B cell (primary cell): Measurements from ENCODE around the gene GMPR2. TPM values are rescaled to one million over a fixed set of nuclear protein-coding genes. Genes with fewer than 3 reads are reported as not detected.

ENCODE experiments used
- ATAC-seq: fragments of 200-7000 bp; cut with Tn5 transposase; one replicate; pipeline ENCODE4 v1.10.0; 2021; ENCODE audit warnings: low read depth, mild to moderate bottlenecking, moderate number of reproducible peaks, moderate library complexity
- CTCF ChIA-PET: fragments of 350-600 bp; sonication (Branson Sonifier 250); formaldehyde crosslinking; loops from one replicate; lab custom pipeline; 2021; ENCODE audit warnings: antibody characterized with exemption, inconsistent platforms; lab: Charles Lee
- POLR2A ChIA-PET: fragments of 350-600 bp; sonication (Branson Sonifier 250); formaldehyde crosslinking; loops from one replicate; lab custom pipeline; 2021; ENCODE audit warnings: antibody characterized with exemption; lab: Charles Lee
- DNase-seq: peaks from one replicate; pipeline ENCODE4 v3.0.0; 2013
- H2AFZ ChIP-seq: 2 replicates; pipeline ENCODE4 v1.6.1; 2012; ENCODE audit warnings: mild to moderate bottlenecking, low read depth, low read length; ENCODE audit not compliant: insufficient read depth, poor library complexity, severe bottlenecking
- H3K27ac ChIP-seq, 2 donors: 1 replicate in 1 of 2; 2 replicates in 1 of 2; pipeline ENCODE4 v1.5.1; 2012 to 2013; ENCODE audit warnings: low read length in 2 of 2, mild to moderate bottlenecking in 2 of 2, moderate library complexity in 1 of 2
- H3K27me3 ChIP-seq, 4 experiments: fragments of 200-600 bp in 1 of 4; sonication (generic) in 1 of 4; replicated peaks in 1 of 4; 1 replicate in 2 of 4; 2 replicates in 2 of 4; pipeline versions ENCODE4 v1.6.1 to v1.7.0; 2013 to 2016; ENCODE audit warnings: low read length in 3 of 4, mild to moderate bottlenecking in 2 of 4, mixed read lengths in 1 of 4, moderate library complexity in 1 of 4; ENCODE audit not compliant: insufficient read depth in 4 of 4, control insufficient read depth in 3 of 4; ENCODE audit errors: control extremely low read depth in 1 of 4
- H3K36me3 ChIP-seq, 2 experiments: replicated peaks in 1 of 2; 1 replicate in 1 of 2; 2 replicates in 1 of 2; pipeline versions ENCODE4 v1.6.1 to v1.7.1; 2013; ENCODE audit warnings: low read length in 1 of 2; ENCODE audit not compliant: insufficient read depth in 2 of 2, control insufficient read depth in 1 of 2; ENCODE audit errors: control extremely low read depth in 1 of 2, extremely low read depth in 1 of 2
- H3K4me1 ChIP-seq, 2 donors: fragments of 200-600 bp in 1 of 2; sonication (generic) in 1 of 2; 1 replicate in 1 of 2; 2 replicates in 1 of 2; pipeline versions ENCODE4 v1.5.1 to v1.6.1; 2013 to 2017; ENCODE audit warnings: low read length in 2 of 2; ENCODE audit not compliant: control insufficient read depth in 2 of 2, insufficient read depth in 2 of 2
- H3K4me2 ChIP-seq: replicated peaks from 2 replicates; pipeline ENCODE3; 2012; ENCODE audit warnings: mild to moderate bottlenecking, low read depth, low read length; ENCODE audit not compliant: poor library complexity, severe bottlenecking
- H3K4me3 ChIP-seq, 5 experiments: fragments of 200-600 bp in 1 of 5; sonication (generic) in 1 of 5; 1 replicate in 3 of 5; 2 replicates in 2 of 5; pipeline versions ENCODE4 v1.5.1 to v1.7.0; 2011 to 2016; ENCODE audit warnings: low read length in 4 of 5, mild to moderate bottlenecking in 4 of 5, low read depth in 2 of 5, control low read depth in 1 of 5, moderate library complexity in 1 of 5; ENCODE audit not compliant: insufficient read depth in 1 of 5; ENCODE audit errors: control extremely low read depth in 1 of 5, extremely low read depth in 1 of 5
- H3K79me2 ChIP-seq: fragments of 200-600 bp; sonication (generic); one replicate; pipeline ENCODE4 v1.6.0; 2016; ENCODE audit warnings: low read length; ENCODE audit not compliant: control insufficient read depth, insufficient read depth
- H3K9ac ChIP-seq: fragments of 200-600 bp; sonication (generic); 2 replicates; pipeline ENCODE4 v1.6.1; 2017; ENCODE audit warnings: mild to moderate bottlenecking, low read length, moderate library complexity
- H3K9me3 ChIP-seq, 3 donors: one replicate each; pipeline versions ENCODE4 v1.6.1 to v1.7.1; 2013; ENCODE audit warnings: low read length in 2 of 3; ENCODE audit not compliant: control insufficient read depth in 2 of 3, insufficient read depth in 1 of 3; ENCODE audit errors: control extremely low read depth in 1 of 3
- H4K20me1 ChIP-seq: 2 replicates; pipeline ENCODE4 v1.6.0; 2012; ENCODE audit warnings: mild to moderate bottlenecking, low read length; ENCODE audit not compliant: insufficient read depth, control insufficient read depth, poor library complexity, severe bottlenecking
- H3K27ac Mint-ChIP-seq: one replicate; pipeline ENCODE4 v1.8.0; 2021; ENCODE audit warnings: mixed read lengths
- H3K27me3 Mint-ChIP-seq: one replicate; pipeline ENCODE4 v1.8.0; 2021; ENCODE audit warnings: mixed read lengths
- H3K4me1 Mint-ChIP-seq: one replicate; pipeline ENCODE4 v1.8.0; 2021; ENCODE audit warnings: mixed read lengths
- H3K4me3 Mint-ChIP-seq: one replicate; pipeline ENCODE4 v1.8.0; 2021; ENCODE audit warnings: mixed read lengths
- H3K9me3 Mint-ChIP-seq: one replicate; pipeline ENCODE4 v1.8.0; 2022; ENCODE audit warnings: mixed read lengths; ENCODE audit not compliant: insufficient read depth
- CTCF ChIP-seq: fragments of 200-600 bp; IDR thresholded peaks from one replicate; pipeline ENCODE4 v1.8.0; 2022; ENCODE audit warnings: antibody characterized with exemption, mild to moderate bottlenecking
- EZH2 ChIP-seq: IDR thresholded peaks from 2 replicates; pipeline ENCODE4 v1.6.1; 2012; ENCODE audit warnings: borderline replicate concordance, low read depth, mild to moderate bottlenecking, moderate library complexity, low read length; ENCODE audit not compliant: insufficient read depth, poor library complexity, severe bottlenecking
- WGBS: methylation state at CpG from one replicate; pipeline ENCODE4 v1.1.5; 2013; ENCODE audit warnings: missing lambda C conversion rate; ENCODE audit not compliant: insufficient coverage; 5-methylcytosine and 5-hydroxymethylcytosine counted together
- intact Hi-C: fragments of 100-400 bp; cut with micrococcal nuclease; formaldehyde crosslinking; loops from one replicate; pipeline ENCODE4 v1.10.0; 2022
- polyA plus RNA-seq: library from polyadenylated mRNA; depleted of rRNA; stranded (reverse); fragments of >200 nt; gene quantifications from 2 replicates; pipeline ENCODE4 v1.2.3, GENCODE V29; 2012
- total RNA-seq, 2 donors: library from RNA; stranded (reverse); fragments of 120-200 nt in 1 of 2; gene quantifications; 1 replicate in 1 of 2; 2 replicates in 1 of 2; pipeline versions ENCODE4 v1.2.3 to v1.2.4, GENCODE V29; 2013 to 2022

The GMPR2 gene
- total and polyA plus RNA-seq, 2 donors (not counting 1 experiment from before 2014, with no cell fraction given) = 39.7 to 58.7 TPM

DNA sequence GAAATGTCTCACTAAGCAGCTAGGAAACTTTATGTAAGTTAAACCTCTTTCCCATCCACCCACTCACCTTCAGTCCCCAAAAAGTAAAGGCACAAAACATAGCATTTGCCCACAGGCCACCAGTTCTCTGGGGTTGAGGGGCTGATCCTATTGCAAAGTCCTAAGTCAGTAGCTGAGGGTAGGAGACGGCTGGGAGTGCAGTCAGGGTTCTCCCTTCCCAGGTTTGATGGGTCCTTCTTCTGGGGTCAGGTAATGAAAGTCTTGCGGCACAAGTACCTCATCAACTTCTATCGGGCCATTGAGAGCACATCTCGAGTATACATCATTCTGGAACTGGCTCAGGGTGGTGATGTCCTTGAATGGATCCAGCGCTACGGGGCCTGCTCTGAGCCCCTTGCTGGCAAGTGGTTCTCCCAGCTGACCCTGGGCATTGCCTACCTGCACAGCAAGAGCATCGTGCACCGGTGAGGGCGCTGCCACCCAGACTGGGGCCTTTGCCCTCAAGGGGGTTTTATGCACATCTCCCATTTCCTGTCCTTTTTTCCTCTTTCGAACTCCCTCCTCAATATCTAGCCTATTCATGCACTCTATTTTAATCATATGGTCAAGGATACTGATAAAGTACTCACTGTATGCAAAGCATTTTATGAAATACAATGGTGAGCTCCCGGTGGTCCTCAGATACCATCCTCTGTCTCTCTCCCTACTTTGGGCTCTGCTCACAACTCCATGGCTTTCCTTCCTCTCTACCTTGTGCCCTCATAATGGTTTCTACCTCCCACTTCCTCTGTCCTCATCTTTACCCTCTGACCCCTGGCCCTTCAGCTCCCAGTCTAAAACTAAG lies 26.2 kb upstream of the GMPR2 start:
- peak overlapping the region; percentile 20 to 48 for H3K27ac ChIP-seq
- ATAC-seq = no peak

More for the DNA sequence above, 26.2 kb upstream of the GMPR2 start:
- ChIA-PET POLR2A (interaction anchor here (1.3 to 1.4 kb wide), 2 partner anchors 10 to 11 kb away, joined by 3 read pairs; partner anchors contain the start of gene TM9SF1), CTCF (interaction anchor here (0.6 to 2.5 kb wide), 4 partner anchors 11 to 116 kb away, joined by 3 to 9 read pairs (median 4); partner anchors contain the start of genes TINF2 and TM9SF1)
- no peak overlapping the region for H3K9ac ChIP-seq
- intact Hi-C loops = no loop called here
- H3K4me1 ChIP-seq = peaks cover 13 to 14% of the 10 kb centered on the region in 2 donors
- TF ChIP-seq EZH2 (no peak), CTCF (no peak)
- H3K4me3 ChIP-seq = no peak overlapping the region
- H2AFZ ChIP-seq = no peak overlapping the region
- H3K36me3 ChIP-seq = peaks cover 4 to 68% of the 10 kb centered on the region in 2 experiments
- Mint-ChIP-seq H3K27me3 (no peaks in the 10 kb centered on the region), H3K9me3 (no peaks in the 10 kb centered on the region), H3K4me3 (peak overlapping the region; percentile 2), H3K4me1 (peaks cover 23% of the 10 kb centered on the region), H3K27ac (peak overlapping the region; percentile 82)
- H4K20me1 ChIP-seq = peaks cover 16% of the 10 kb centered on the region
- no peaks in the 10 kb centered on the region for H3K27me3 ChIP-seq
- H3K9me3 ChIP-seq = no peaks in the 10 kb centered on the region
- 100% methylated on average over 9 of the region's 11 CpGs for WGBS
- no peak overlapping the region for H3K4me2 ChIP-seq
- H3K79me2 ChIP-seq = peaks cover 74% of the 10 kb centered on the region
- no peak for DNase-seq
